ENCODE data around the gene ZNF883.

Gene ZNF883

GRCh38 chr9:112969730-112970129 lies 42.3 kb downstream of the ZNF883 start:
- Mint-ChIP-seq H3K4me1 (ENCODE audit: low read depth) (no peaks in the 10 kb centered on the region), H3K27me3 (peaks cover 29% of the 10 kb centered on the region), H3K9me3 (peaks cover 16% of the 10 kb centered on the region), H3K27ac (no peak overlapping the region), H3K36me3 (ENCODE audit: low read depth) (no peaks in the 10 kb centered on the region), H3K4me3 (no peak overlapping the region)

GRCh38 chr9:112955550-112955949 lies 56.4 kb downstream of the ZNF883 start:
- H3K27ac Mint-ChIP-seq: no peak overlapping the region
- H3K27me3 Mint-ChIP-seq: peaks cover 20% of the 10 kb centered on the region
- no peak overlapping the region for H3K4me3 Mint-ChIP-seq
- peaks cover 6% of the 10 kb centered on the region for H3K9me3 Mint-ChIP-seq
- H3K36me3 Mint-ChIP-seq (ENCODE audit: low read depth): no peaks in the 10 kb centered on the region
- H3K4me1 Mint-ChIP-seq (ENCODE audit: low read depth): no peaks in the 10 kb centered on the region

GRCh38 chr9:112945620-112946208 lies 66.3 kb downstream of the ZNF883 start:
- H3K27ac Mint-ChIP-seq: no peak overlapping the region
- no peaks in the 10 kb centered on the region for H3K4me1 Mint-ChIP-seq (ENCODE audit: low read depth)
- peaks cover 17% of the 10 kb centered on the region for H3K9me3 Mint-ChIP-seq
- no peak overlapping the region for H3K4me3 Mint-ChIP-seq
- peaks cover 19% of the 10 kb centered on the region for H3K27me3 Mint-ChIP-seq
- H3K36me3 Mint-ChIP-seq (ENCODE audit: low read depth): no peaks in the 10 kb centered on the region

GRCh38 chr9:112939418-112939817 lies 72.6 kb downstream of the ZNF883 start:
- H3K27me3 Mint-ChIP-seq: peaks cover 30% of the 10 kb centered on the region

GRCh38 chr9:112933696-112934095 lies 78.3 kb downstream of the ZNF883 start:
- Mint-ChIP-seq H3K27me3 (peaks cover 31% of the 10 kb centered on the region), H3K9me3 (no peaks in the 10 kb centered on the region)

More at GRCh38 chr9:112939418-112939817, 72.6 kb downstream of the ZNF883 start:
- no peaks in the 10 kb centered on the region for H3K4me1 Mint-ChIP-seq (ENCODE audit: low read depth)
- H3K4me3 Mint-ChIP-seq: no peak overlapping the region
- no peak overlapping the region for H3K27ac Mint-ChIP-seq
- no peaks in the 10 kb centered on the region for H3K36me3 Mint-ChIP-seq (ENCODE audit: low read depth)
- H3K9me3 Mint-ChIP-seq: peaks cover 4% of the 10 kb centered on the region

GRCh38 chr9:112925058-112925641 lies 86.8 kb downstream of the ZNF883 start:
- Mint-ChIP-seq H3K27me3 (peaks cover 30% of the 10 kb centered on the region), H3K4me1 (ENCODE audit: low read depth) (no peaks in the 10 kb centered on the region), H3K4me3 (no peak overlapping the region), H3K9me3 (no peaks in the 10 kb centered on the region), H3K36me3 (ENCODE audit: low read depth) (no peaks in the 10 kb centered on the region), H3K27ac (no peak overlapping the region)

More at GRCh38 chr9:112933696-112934095, 78.3 kb downstream of the ZNF883 start:
- Mint-ChIP-seq H3K27ac (no peak overlapping the region), H3K4me1 (ENCODE audit: low read depth) (no peaks in the 10 kb centered on the region), H3K4me3 (no peak overlapping the region), H3K36me3 (ENCODE audit: low read depth) (no peaks in the 10 kb centered on the region)

GRCh38 chr9:112921549-112921948 lies 90.4 kb downstream of the ZNF883 start:
- Mint-ChIP-seq H3K27ac (no peak overlapping the region), H3K36me3 (ENCODE audit: low read depth) (no peaks in the 10 kb centered on the region), H3K4me3 (no peak overlapping the region), H3K27me3 (peaks cover 21% of the 10 kb centered on the region), H3K9me3 (no peaks in the 10 kb centered on the region), H3K4me1 (ENCODE audit: low read depth) (no peaks in the 10 kb centered on the region)

GRCh38 chr9:112917987-112918362 lies 94.0 kb downstream of the ZNF883 start:
- no peaks in the 10 kb centered on the region for H3K36me3 Mint-ChIP-seq (ENCODE audit: low read depth)
- no peaks in the 10 kb centered on the region for H3K9me3 Mint-ChIP-seq
- H3K4me3 Mint-ChIP-seq: no peak overlapping the region
- H3K4me1 Mint-ChIP-seq (ENCODE audit: low read depth): no peaks in the 10 kb centered on the region
- peaks cover 5% of the 10 kb centered on the region for H3K27me3 Mint-ChIP-seq
- H3K27ac Mint-ChIP-seq: no peak overlapping the region

- Mint-ChIP-seq H3K4me3 (no peak overlapping the region), H3K4me1 (ENCODE audit: low read depth) (no peaks in the 10 kb centered on the region), H3K27me3 (peaks cover 5% of the 10 kb centered on the region), H3K36me3 (ENCODE audit: low read depth) (no peaks in the 10 kb centered on the region), H3K9me3 (no peaks in the 10 kb centered on the region), H3K27ac (no peak overlapping the region)
Measured at GRCh38 chr9:112917047-112917986, 94.7 kb downstream of the ZNF883 start.

- no peak overlapping the region for H3K4me3 Mint-ChIP-seq
- no peaks in the 10 kb centered on the region for H3K4me1 Mint-ChIP-seq (ENCODE audit: low read depth)
- no peak overlapping the region for H3K27ac Mint-ChIP-seq
- no peaks in the 10 kb centered on the region for H3K27me3 Mint-ChIP-seq
- H3K9me3 Mint-ChIP-seq: no peaks in the 10 kb centered on the region
- H3K36me3 Mint-ChIP-seq (ENCODE audit: low read depth): no peaks in the 10 kb centered on the region
Measured at GRCh38 chr9:112914524-112914923, 97.5 kb downstream of the ZNF883 start.

GRCh38 chr9:112913326-112913725 lies 98.7 kb downstream of the ZNF883 start:
- Mint-ChIP-seq H3K4me1 (ENCODE audit: low read depth) (no peaks in the 10 kb centered on the region), H3K9me3 (no peaks in the 10 kb centered on the region), H3K27ac (no peak overlapping the region), H3K36me3 (ENCODE audit: low read depth) (no peaks in the 10 kb centered on the region), H3K27me3 (no peaks in the 10 kb centered on the region), H3K4me3 (no peak overlapping the region)

GRCh38 chr9:112912636-112913035 lies 99.4 kb downstream of the ZNF883 start:
- H3K4me3 Mint-ChIP-seq: no peak overlapping the region
- H3K27ac Mint-ChIP-seq: no peak overlapping the region
- H3K27me3 Mint-ChIP-seq: no peaks in the 10 kb centered on the region
- H3K36me3 Mint-ChIP-seq (ENCODE audit: low read depth): no peaks in the 10 kb centered on the region
- no peaks in the 10 kb centered on the region for H3K9me3 Mint-ChIP-seq
- no peaks in the 10 kb centered on the region for H3K4me1 Mint-ChIP-seq (ENCODE audit: low read depth)

GRCh38 chr9:112911736-112912135 lies 100.3 kb downstream of the ZNF883 start:
- Mint-ChIP-seq H3K36me3 (ENCODE audit: low read depth) (no peaks in the 10 kb centered on the region), H3K27ac (no peak overlapping the region), H3K4me3 (no peak overlapping the region), H3K9me3 (no peaks in the 10 kb centered on the region), H3K27me3 (peaks cover 7% of the 10 kb centered on the region), H3K4me1 (ENCODE audit: low read depth) (no peaks in the 10 kb centered on the region)

All from stimulated activated naive CD8-positive, alpha-beta T cell treated with anti-CD3 and anti-CD28 coated beads, Interleukin-15, Interleukin-2, amounts not matched to agents 100 ng/mL and 50 ng/mL, for 24 hours (primary cell).